NCI-H748 (cell line): ENCODE measurements around the gene PRAMEF6.
"Not testable (repeated sequence)": the region's sequence is repeated elsewhere in the genome, so short reads cannot be mapped to it uniquely, and the experiment has no call there.

Experiments used
- DNase-seq: peaks from one replicate; lab custom pipeline; 2025; ENCODE audit not compliant: unreplicated experiment; lab: John Stamatoyannopoulos, UW

PRAMEF6 gene

DNA sequence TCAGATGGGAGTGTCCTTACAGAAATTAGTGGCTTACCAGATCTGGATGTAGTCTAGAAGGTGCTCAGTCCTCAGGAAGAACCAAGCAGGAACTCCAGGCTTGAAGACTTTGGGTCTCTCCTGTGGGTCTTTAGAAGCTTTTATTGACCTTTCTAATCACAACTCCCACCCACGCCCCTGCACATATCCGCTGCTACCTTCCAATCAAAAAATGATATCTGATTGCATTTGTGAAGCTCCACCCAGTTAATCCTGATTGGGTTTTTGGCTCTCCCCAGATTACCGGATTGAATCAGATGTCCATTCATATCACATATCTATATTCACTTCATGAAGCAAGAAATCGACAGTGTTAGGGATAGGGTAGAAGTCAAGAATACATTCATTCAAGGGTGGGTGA, at the start of gene PRAMEF6:
Gene PRAMEF6 (minus strand): TSS at position 101 of the 400 bp plus-strand sequence. CDS start 5,062 bp downstream, outside the sequence.
- not testable (repeated sequence) for DNase-seq

DNA sequence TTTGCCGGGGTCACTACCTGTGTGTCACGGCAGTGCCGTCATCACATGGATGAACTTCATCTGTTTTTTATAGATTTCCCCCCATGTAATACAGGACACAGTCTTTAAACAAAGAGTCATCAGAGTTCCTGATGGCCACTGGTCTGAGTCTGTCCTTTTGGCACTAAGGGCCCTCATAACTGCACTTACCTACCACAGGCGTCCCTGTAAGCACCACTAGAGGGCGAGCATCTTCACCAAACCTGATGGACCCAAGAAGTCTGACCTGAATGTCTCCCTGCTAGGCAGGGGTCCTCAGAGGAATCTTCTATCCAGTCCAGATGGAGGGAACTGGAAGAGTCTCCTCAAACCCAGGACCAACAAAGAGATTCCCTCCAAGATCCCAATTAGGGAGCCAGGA, 23.0 kb downstream of the PRAMEF6 start:
- not testable (repeated sequence) for DNase-seq

DNA sequence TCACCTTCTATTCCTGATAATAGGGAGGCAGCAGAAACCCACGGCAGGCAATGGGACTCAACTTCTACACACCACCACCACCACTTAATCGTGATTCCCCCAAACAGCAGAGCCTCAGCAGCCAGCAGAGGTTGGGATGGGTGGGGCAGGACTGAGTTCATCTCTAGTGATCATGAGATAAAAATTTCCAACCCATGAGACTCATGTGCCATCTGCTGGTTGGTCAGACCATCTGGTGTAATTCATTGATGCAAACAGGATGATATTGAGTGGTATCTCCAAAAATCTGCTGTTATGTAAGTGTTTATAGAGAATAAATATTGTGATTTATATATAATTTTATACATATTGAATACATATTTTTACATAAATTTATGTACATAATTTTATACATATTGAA, 25.6 kb downstream of the PRAMEF6 start:
- DNase-seq = not testable (repeated sequence)

DNA sequence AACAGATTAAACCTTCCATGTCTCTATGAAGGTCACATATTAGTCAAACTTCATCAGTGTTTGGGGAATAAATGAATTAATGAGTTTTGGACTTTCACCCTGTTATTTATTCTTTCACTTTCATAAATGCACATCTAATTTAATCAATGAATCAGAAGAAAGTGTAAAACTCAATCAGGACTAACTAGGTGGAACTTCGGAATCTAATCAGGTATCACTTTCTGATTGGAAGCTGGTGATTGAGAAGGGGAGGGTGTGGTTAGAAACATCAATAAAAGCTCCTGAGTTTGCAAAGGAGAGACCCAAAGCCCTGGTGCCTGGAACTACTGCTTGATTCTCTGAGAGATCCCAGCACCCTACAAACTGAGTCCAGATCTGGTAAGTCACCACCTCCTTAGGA, 31.1 kb downstream of the PRAMEF6 start, which contains the start of gene PRAMEF7:
Gene PRAMEF7 (plus strand): TSS at position 301 of the 400 bp plus-strand sequence. CDS start 1,083 bp downstream, outside the sequence.
- DNase-seq = not testable (repeated sequence)

DNA sequence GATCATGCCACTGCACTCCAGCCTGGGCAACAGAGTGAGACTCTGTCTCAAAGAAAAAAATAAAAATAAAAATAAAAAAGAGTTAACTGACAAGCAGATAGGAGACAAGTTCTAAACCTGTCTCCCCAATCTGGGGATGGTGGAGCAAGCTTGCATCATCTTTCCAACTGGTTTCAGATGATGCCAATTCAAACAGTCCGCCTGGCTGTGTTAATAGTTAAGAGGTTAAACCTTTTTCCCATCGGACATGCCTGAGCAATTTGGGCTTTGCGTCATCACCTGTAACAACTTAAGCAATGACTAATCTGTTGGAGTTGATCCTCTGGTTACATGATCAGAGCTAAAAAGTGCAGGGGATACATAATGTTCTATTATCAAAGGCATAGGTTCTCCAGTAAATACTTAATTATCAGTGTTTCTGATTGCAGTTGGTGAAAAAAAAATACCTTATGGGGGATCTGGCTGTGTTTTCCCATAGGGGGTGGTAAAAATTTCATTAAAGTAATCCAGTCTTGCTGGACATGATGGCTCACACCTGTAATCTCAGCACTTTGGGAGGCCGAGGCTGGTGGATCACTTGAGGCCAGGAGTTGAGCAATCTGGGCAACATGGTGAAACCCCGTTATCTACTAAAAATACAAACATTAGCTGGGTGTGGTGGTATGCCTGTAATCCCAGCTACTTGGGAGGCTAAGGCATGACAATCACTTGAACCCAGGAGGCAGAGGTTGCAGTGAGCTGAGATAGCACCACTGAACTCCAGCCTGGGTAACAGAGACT, 43.4 kb downstream of the PRAMEF6 start:
- not testable (repeated sequence) for DNase-seq

DNA sequence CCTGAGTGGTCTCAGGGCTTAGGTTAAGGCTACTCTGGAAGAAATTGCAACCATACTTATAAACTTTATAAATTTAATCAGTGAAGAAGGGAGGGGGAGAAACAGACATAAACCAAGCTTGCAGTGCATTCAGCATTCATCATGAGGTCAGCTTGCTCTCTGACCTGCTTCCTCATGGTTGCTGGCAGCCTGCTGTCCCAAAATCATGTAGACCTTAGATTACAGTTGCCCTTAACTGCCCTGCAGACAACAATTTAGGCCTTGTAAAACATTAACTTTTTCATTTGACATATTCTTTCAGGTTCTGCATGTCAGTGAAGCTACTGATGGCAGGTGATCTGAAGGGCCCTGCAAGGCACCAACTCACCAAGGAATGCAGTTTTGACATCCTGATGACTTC, 48.2 kb downstream of the PRAMEF6 start:
- DNase-seq = not testable (repeated sequence)

DNA sequence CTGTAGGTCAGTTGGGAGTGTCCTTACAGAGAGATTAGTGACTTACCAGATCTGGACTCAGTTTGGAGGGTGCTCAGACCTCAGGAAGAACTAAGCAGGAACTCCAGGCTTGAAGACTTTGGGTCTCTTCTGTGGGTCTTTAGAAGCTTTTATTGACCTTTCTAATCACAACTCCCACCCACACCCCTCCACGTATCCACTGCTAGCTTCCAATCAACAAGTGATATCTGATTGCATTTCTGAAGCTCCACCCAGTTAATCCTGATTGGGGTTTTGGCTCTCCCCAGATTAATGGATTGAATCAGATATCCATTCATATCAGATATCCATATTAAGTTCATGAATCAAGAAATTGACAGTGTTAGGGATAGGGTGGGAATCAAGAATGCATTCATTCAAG, 49.2 kb downstream of the PRAMEF6 start, which contains the start of gene PRAMEF10:
Gene PRAMEF10 (minus strand): TSS at position 101 of the 400 bp plus-strand sequence. CDS start 2,423 bp downstream, outside the sequence.
- not testable (repeated sequence) for DNase-seq
